Trophoblast cell (in vitro differentiated cells and primary cell): ENCODE results near the gene DPP6.

ENCODE experiments used
- DNase-seq, 2 donors: peaks; one replicate each; pipeline ENCODE4 v3.0.0-alpha.2; 2016
- H2AFZ ChIP-seq: 2 replicates; pipeline ENCODE4 v1.6.1; 2013; ENCODE audit warnings: low read length, moderate library complexity, mild to moderate bottlenecking; ENCODE audit not compliant: insufficient read depth, poor library complexity
- H2AK5ac ChIP-seq: 2 replicates; pipeline ENCODE4 v1.6.1; 2013; ENCODE audit warnings: mild to moderate bottlenecking, low read length
- H2BK120ac ChIP-seq: 2 replicates; pipeline ENCODE4 v1.6.1; 2013; ENCODE audit warnings: low read length, mild to moderate bottlenecking, moderate library complexity; ENCODE audit not compliant: insufficient read depth, poor library complexity
- H2BK12ac ChIP-seq: 2 replicates; pipeline ENCODE4 v1.6.1; 2013; ENCODE audit warnings: mild to moderate bottlenecking, low read length, moderate library complexity
- H2BK5ac ChIP-seq: 2 replicates; pipeline ENCODE4 v1.6.1; 2013; ENCODE audit warnings: low read length, low read depth, moderate library complexity, mild to moderate bottlenecking; ENCODE audit not compliant: poor library complexity
- H3K14ac ChIP-seq: 2 replicates; pipeline ENCODE4 v1.6.1; 2013; ENCODE audit warnings: mild to moderate bottlenecking, low read length
- H3K18ac ChIP-seq: 2 replicates; pipeline ENCODE4 v1.6.1; 2013; ENCODE audit warnings: mild to moderate bottlenecking, low read length
- H3K23ac ChIP-seq: 2 replicates; pipeline ENCODE4 v1.6.1; 2013; ENCODE audit warnings: low read length
- H3K27ac ChIP-seq: 2 replicates; pipeline ENCODE4 v1.5.1; 2013; ENCODE audit warnings: low read depth, mild to moderate bottlenecking, inconsistent platforms, low read length, moderate library complexity
- H3K27me3 ChIP-seq: 2 replicates; pipeline ENCODE4 v1.6.1; 2013; ENCODE audit warnings: inconsistent platforms, mild to moderate bottlenecking, low read length, moderate library complexity; ENCODE audit not compliant: insufficient read depth
- H3K36me3 ChIP-seq, 2 experiments: 1 replicate in 1 of 2; 2 replicates in 1 of 2; pipeline ENCODE4 v1.6.1; 2013; ENCODE audit warnings: low read length in 2 of 2, mild to moderate bottlenecking in 2 of 2, moderate library complexity in 1 of 2; ENCODE audit not compliant: insufficient read depth in 2 of 2, control insufficient read depth in 1 of 2
- H3K4ac ChIP-seq: 2 replicates; pipeline ENCODE4 v1.6.1; 2013; ENCODE audit warnings: low read depth, mild to moderate bottlenecking, low read length, moderate library complexity
- H3K4me1 ChIP-seq, 2 experiments: 1 replicate in 1 of 2; 2 replicates in 1 of 2; pipeline ENCODE4 v1.6.1; 2013; ENCODE audit warnings: low read length in 2 of 2, mild to moderate bottlenecking in 2 of 2, moderate library complexity in 1 of 2; ENCODE audit not compliant: insufficient read depth in 2 of 2, control insufficient read depth in 1 of 2
- H3K4me2 ChIP-seq: 2 replicates; pipeline ENCODE4 v1.6.1; 2013; ENCODE audit warnings: inconsistent platforms, mild to moderate bottlenecking, low read length, moderate library complexity
- H3K4me3 ChIP-seq: 2 replicates; pipeline ENCODE4 v1.5.1; 2013; ENCODE audit warnings: mild to moderate bottlenecking, low read depth, low read length, inconsistent platforms
- H3K79me1 ChIP-seq: one replicate; pipeline ENCODE4 v1.6.1; 2013; ENCODE audit warnings: low read length
- H3K79me2 ChIP-seq: 2 replicates; pipeline ENCODE4 v1.6.1; 2013; ENCODE audit warnings: low read length, mild to moderate bottlenecking; ENCODE audit not compliant: control insufficient read depth, insufficient read depth, poor library complexity
- H3K9ac ChIP-seq: 2 replicates; pipeline ENCODE4 v1.6.1; 2013; ENCODE audit warnings: mild to moderate bottlenecking, low read length
- H3K9me3 ChIP-seq: 2 replicates; pipeline ENCODE4 v1.6.1; 2013; ENCODE audit warnings: low read depth, mild to moderate bottlenecking, control low read depth, inconsistent platforms, low read length; ENCODE audit not compliant: insufficient read depth
- H4K12ac ChIP-seq: 2 replicates; pipeline ENCODE4 v1.6.1; 2013; ENCODE audit warnings: low read depth, mild to moderate bottlenecking, low read length, moderate library complexity
- H4K8ac ChIP-seq: 2 replicates; pipeline ENCODE4 v1.6.1; 2013; ENCODE audit warnings: low read depth, mild to moderate bottlenecking, low read length, moderate library complexity
- H4K91ac ChIP-seq: one replicate; pipeline ENCODE4 v1.6.1; 2013; ENCODE audit warnings: low read depth, mild to moderate bottlenecking, low read length, moderate library complexity
- WGBS: extraction: QIAGEN DNeasy Blood & Tissue Kit; methylation state at CpG from one replicate; pipeline ENCODE4 v1.1.7; 2013; ENCODE audit warnings: missing lambda C conversion rate; ENCODE audit not compliant: insufficient read length, insufficient coverage; ENCODE audit errors: extremely low coverage; 5-methylcytosine and 5-hydroxymethylcytosine counted together

DPP6 gene

DNA sequence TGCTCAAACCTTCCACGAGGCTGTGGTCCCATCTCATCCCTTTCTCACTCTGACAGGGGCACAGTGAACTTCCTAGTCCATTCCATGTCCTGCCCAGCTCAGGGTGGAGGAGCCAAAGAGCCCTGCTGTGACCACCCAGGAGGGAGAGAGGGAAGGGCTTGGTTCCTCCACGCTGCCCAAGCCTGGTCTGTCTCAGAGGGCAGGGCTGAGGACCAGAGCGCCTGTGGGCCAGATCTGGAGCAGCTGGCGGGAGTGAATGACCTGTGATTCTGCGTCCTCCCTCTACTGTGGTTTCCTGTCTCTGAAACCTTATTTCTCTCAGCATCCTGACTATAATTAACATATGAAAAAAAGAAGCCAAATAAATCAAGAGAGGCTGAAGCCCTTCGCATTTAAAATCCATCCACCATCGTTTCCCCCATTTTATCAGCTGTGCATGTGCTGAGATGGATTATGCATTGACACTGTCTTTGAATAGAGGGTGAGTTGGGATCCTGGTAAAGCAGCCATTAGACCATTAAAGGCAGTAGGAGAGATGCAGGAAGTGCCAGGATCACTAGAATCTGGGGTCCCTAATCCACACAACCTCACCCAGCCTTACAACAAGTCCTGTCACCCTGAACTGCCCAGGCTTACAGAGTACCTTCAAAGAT is 165.6 kb downstream of the DPP6 start:
- no peak overlapping the region for H4K12ac ChIP-seq
- no peak overlapping the region for H2BK5ac ChIP-seq
- no peak overlapping the region for H3K18ac ChIP-seq
- H2AFZ ChIP-seq: no peak overlapping the region
- H2BK120ac ChIP-seq: no peak overlapping the region
- no peaks in the 10 kb centered on the region for H3K36me3 ChIP-seq
- no peak overlapping the region for H2AK5ac ChIP-seq
- peaks cover 1% of the 10 kb centered on the region for H3K9me3 ChIP-seq
- no peak for DNase-seq
- no CpG with 5 or more reads among the region's 7 CpGs for WGBS
- H2BK12ac ChIP-seq: no peak overlapping the region
- no peaks in the 10 kb centered on the region for H3K79me1 ChIP-seq
- no peak overlapping the region for H3K27ac ChIP-seq
- H3K4me2 ChIP-seq: no peak overlapping the region
- H3K4me1 ChIP-seq: no peaks in the 10 kb centered on the region
- H3K23ac ChIP-seq: no peak overlapping the region
- no peak overlapping the region for H3K9ac ChIP-seq
- H3K27me3 ChIP-seq: no peaks in the 10 kb centered on the region
- H3K4ac ChIP-seq: no peak overlapping the region
- no peaks in the 10 kb centered on the region for H3K79me2 ChIP-seq
- no peak overlapping the region for H3K4me3 ChIP-seq
- no peak overlapping the region for H4K8ac ChIP-seq
- no peak overlapping the region for H3K14ac ChIP-seq
- H4K91ac ChIP-seq: no peak overlapping the region

DNA sequence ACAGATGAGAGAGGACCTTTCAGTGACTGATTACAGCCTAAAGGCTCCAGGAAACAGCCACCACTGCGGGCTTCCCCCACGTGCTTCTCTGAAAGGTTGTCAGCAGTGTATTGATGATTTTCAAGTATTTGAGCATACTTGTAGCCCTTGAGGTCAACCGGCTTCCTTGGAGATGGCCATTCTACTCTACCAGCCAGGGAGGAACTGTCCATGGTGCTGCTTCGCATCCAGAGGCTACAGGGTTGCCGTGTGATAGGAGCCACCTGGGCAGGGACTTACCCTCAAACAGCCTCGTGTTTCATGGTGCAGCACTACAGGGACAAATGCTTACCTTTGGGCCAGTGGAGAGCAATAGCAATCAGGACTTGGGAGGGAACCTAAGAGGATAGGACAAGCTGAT is 179.5 kb downstream of the DPP6 start:
- Histone ChIP-seq H4K91ac (no peak overlapping the region), H2AK5ac (no peak overlapping the region), H3K4me3 (no peak overlapping the region), H3K27me3 (no peaks in the 10 kb centered on the region), H4K12ac (no peak overlapping the region), H2BK5ac (no peak overlapping the region), H3K18ac (no peak overlapping the region), H3K9ac (no peak overlapping the region), H2BK12ac (no peak overlapping the region), H3K4me2 (no peak overlapping the region), H3K9me3 (no peaks in the 10 kb centered on the region), H3K36me3 (no peaks in the 10 kb centered on the region), H3K79me1 (no peaks in the 10 kb centered on the region), H2BK120ac (no peak overlapping the region), H3K14ac (no peak overlapping the region), H3K27ac (no peak overlapping the region), H3K79me2 (no peaks in the 10 kb centered on the region), H3K4me1 (no peaks in the 10 kb centered on the region), H3K4ac (no peak overlapping the region), H3K23ac (no peak overlapping the region), H4K8ac (no peak overlapping the region), H2AFZ (no peak overlapping the region)
- whole genome bisulfite sequencing: no CpG with 5 or more reads among the region's 6 CpGs
- peak in 1 of 2 donors; percentile 28 for DNase-seq

DNA sequence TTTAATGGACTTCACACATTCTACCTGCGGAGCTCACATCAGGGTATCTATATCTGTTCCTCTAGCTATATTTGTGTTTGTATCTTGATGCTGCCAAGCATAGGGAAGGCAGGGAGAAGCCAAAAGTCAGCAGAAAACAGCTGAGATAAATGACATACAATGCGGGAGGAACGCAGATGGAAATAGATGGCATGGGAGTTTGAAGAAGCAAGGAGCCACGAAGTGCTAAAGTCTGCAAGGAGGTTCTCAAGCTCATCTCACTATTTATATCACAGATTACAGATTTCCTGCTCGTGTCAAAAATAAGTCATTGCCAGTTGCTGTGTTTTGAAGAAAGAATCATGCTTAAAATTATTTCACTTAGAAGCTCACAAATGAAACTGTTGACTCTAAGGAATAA is 180.5 kb downstream of the DPP6 start:
- Histone ChIP-seq H2AK5ac (no peak overlapping the region), H3K27me3 (no peaks in the 10 kb centered on the region), H3K23ac (no peak overlapping the region), H4K8ac (no peak overlapping the region), H3K14ac (no peak overlapping the region), H3K9me3 (no peaks in the 10 kb centered on the region), H3K4me3 (no peak overlapping the region), H3K4ac (no peak overlapping the region), H3K18ac (no peak overlapping the region), H4K91ac (no peak overlapping the region), H3K4me1 (no peaks in the 10 kb centered on the region), H2AFZ (no peak overlapping the region), H3K27ac (no peak overlapping the region), H3K9ac (no peak overlapping the region), H3K79me1 (no peaks in the 10 kb centered on the region), H2BK12ac (no peak overlapping the region), H3K36me3 (no peaks in the 10 kb centered on the region), H3K79me2 (no peaks in the 10 kb centered on the region), H2BK120ac (no peak overlapping the region), H2BK5ac (no peak overlapping the region), H4K12ac (no peak overlapping the region), H3K4me2 (no peak overlapping the region)
- no CpG with 5 or more reads among the region's 5 CpGs for WGBS
- DNase-seq: no peak

DNA sequence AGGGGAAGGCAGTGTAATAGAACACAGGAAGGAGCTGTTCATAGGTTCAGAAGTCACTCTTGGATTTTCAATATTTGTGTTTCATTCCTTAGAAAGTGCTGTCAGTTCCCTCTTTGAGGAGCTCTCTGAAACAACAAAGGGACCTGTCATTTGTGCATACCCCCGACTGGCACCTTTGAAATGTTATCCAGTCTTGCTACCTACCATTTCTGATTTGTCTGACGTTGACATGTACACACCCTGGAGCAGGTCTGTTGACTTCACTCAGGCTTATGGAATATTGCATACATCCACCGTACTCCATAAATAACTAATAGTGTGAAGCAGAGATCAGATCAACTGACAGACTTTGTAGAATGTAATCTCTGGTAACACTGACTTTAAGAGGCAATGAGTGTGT is 189.8 kb downstream of the DPP6 start:
- DNase-seq: no peak
- H3K14ac ChIP-seq: no peak overlapping the region
- H3K18ac ChIP-seq: no peak overlapping the region
- no peak overlapping the region for H3K4ac ChIP-seq
- no peak overlapping the region for H3K27ac ChIP-seq
- H3K4me3 ChIP-seq: no peak overlapping the region
- no peaks in the 10 kb centered on the region for H3K79me1 ChIP-seq
- no peak overlapping the region for H3K4me2 ChIP-seq
- H2BK120ac ChIP-seq: no peak overlapping the region
- no CpG with 5 or more reads among the region's 3 CpGs for WGBS
- no peak overlapping the region for H4K8ac ChIP-seq
- no peak overlapping the region for H2BK12ac ChIP-seq
- H2BK5ac ChIP-seq: no peak overlapping the region
- H4K91ac ChIP-seq: no peak overlapping the region
- no peak overlapping the region for H3K9ac ChIP-seq
- H2AK5ac ChIP-seq: no peak overlapping the region
- H3K4me1 ChIP-seq: no peaks in the 10 kb centered on the region
- no peak overlapping the region for H3K23ac ChIP-seq
- H3K36me3 ChIP-seq: no peaks in the 10 kb centered on the region
- H3K27me3 ChIP-seq: no peaks in the 10 kb centered on the region
- peaks cover 4% of the 10 kb centered on the region for H3K9me3 ChIP-seq
- H4K12ac ChIP-seq: no peak overlapping the region
- H2AFZ ChIP-seq: no peak overlapping the region
- H3K79me2 ChIP-seq: no peaks in the 10 kb centered on the region
